Stomach (tissue), 9 donors: ENCODE data around the gene KRTAP5-9. TPM values are rescaled to one million over a fixed set of nuclear protein-coding genes. Genes with fewer than 3 reads are reported as not detected.

Experiments
- DNase-seq, 2 donors: peaks; one replicate each; pipeline versions ENCODE4 v3.0.0 to v3.0.0-alpha.2; 2013 to 2019
- H3K27ac ChIP-seq, 5 donors: fragments of 200-600 bp in 4 of 5; sonication (generic) in 4 of 5; one replicate each; pipeline ENCODE4 v1.5.1; 2013 to 2019; ENCODE audit warnings: mild to moderate bottlenecking in 1 of 5, moderate library complexity in 1 of 5
- H3K27me3 ChIP-seq, 3 donors: fragments of 200-600 bp; sonication (generic); one replicate each; pipeline ENCODE4 v1.5.1; 2017 to 2019; ENCODE audit warnings: mixed run types in 1 of 3
- H3K36me3 ChIP-seq, 4 donors: fragments of 200-600 bp; sonication (generic); 1 replicate in 3 of 4; 2 replicates in 1 of 4; pipeline ENCODE4 v1.5.1; 2016 to 2019
- H3K4me1 ChIP-seq, 4 donors: fragments of 200-600 bp; sonication (generic); one replicate each; pipeline ENCODE4 v1.5.1; 2016 to 2019
- H3K4me3 ChIP-seq, 4 donors: fragments of 200-600 bp; sonication (generic) in 3 of 4; one replicate each; pipeline ENCODE4 v1.5.1; 2016 to 2019; ENCODE audit warnings: mild to moderate bottlenecking in 1 of 4
- H3K9me3 ChIP-seq, 4 donors: fragments of 200-600 bp; sonication (generic); one replicate each; pipeline ENCODE4 v1.5.1; 2016 to 2019
- CTCF ChIP-seq, 7 experiments: fragments of 450-650 bp in 4 of 7; fragments of 200-600 bp in 3 of 7; sonication (generic) in 3 of 7; IDR thresholded peaks; one replicate each; pipeline ENCODE4 v1.5.1; 2016 to 2019; ENCODE audit warnings: antibody characterized with exemption in 7 of 7, control low read depth in 2 of 7, mild to moderate bottlenecking in 1 of 7
- EP300 ChIP-seq: sonication (generic); formaldehyde crosslinking; IDR thresholded peaks from one replicate; pipeline ENCODE4 v1.6.1; 2017; ENCODE audit warnings: antibody characterized with exemption
- POLR2A ChIP-seq, 4 donors: fragments of 450-650 bp; IDR thresholded peaks; one replicate each; pipeline ENCODE4 v1.6.1; 2016; ENCODE audit warnings: antibody characterized with exemption in 4 of 4, control low read depth in 2 of 4, mild to moderate bottlenecking in 1 of 4, moderate library complexity in 1 of 4
- POLR2AphosphoS5 ChIP-seq, 3 donors: sonication (generic); formaldehyde crosslinking; IDR thresholded peaks; one replicate each; pipeline ENCODE4 v1.6.1; 2016; ENCODE audit warnings: antibody characterized with exemption in 3 of 3
- WGBS, 5 donors: extraction: QIAGEN DNeasy Blood & Tissue Kit in 3 of 5; methylation state at CpG; one replicate each; pipeline versions ENCODE4 v1.1.5 to v1.1.7; 2013 to 2018; 5-methylcytosine and 5-hydroxymethylcytosine counted together
- intact Hi-C: fragments of 100-400 bp; cut with DNase I; formaldehyde crosslinking; loops from one replicate; pipeline ENCODE4 v1.15.1; 2023; ENCODE audit warnings: low total_unique reads
- polyA plus RNA-seq, 3 donors: library from polyadenylated mRNA; stranded (reverse); fragments of 200-250 nt; gene quantifications; one replicate each; pipeline ENCODE4 v1.2.3, GENCODE V29; 2013
- total RNA-seq, 5 donors: library from RNA; depleted of rRNA; stranded (reverse); fragments of >200 nt; gene quantifications; one replicate each; pipeline versions ENCODE4 v1.1.0 to v1.2.3, GENCODE V29; 2014 to 2016
- donor health status: healthy with polysubstance abuse.
- donor health status: Bipolar disorder and iron deficiency.
- donor health status: healthy.

KRTAP5-9 gene
- total and polyA plus RNA-seq, 8 donors = 0.55 TPM; not detected in 7

DNA sequence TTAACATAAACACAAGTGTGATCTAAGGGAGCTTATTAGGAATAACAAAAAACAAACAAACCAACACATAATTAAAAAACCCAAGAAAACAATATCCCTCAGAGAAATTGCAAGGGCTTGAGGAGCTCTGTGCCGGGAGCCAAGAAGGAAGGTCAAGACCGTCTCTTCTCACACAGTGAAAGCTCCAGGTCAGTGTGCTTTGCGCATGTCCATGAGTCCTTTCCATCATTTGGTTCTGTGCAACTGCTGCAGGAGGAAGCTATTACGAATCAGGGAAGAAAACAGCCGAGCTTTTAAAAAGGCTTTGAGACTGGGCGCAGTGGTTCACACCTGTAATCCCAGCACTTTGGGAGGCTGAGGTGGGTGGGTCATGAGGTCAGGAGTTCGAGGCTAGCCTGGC lies 5.8 kb upstream of the KRTAP5-9 start:
- Histone ChIP-seq H3K9me3 (no peaks in the 10 kb centered on the region), H3K27ac (no peak overlapping the region), H3K4me3 (no peak overlapping the region), H3K36me3 (no peaks in the 10 kb centered on the region), H3K27me3 (peaks cover 0 to 4% (median 3%) of the 10 kb centered on the region in 3 donors), H3K4me1 (no peaks in the 10 kb centered on the region)
- DNase-seq = no peak
- WGBS, 5 donors = 68 to 91% (median 85%) methylated on average over 7 of the region's 7 CpGs
- intact Hi-C loops = no loop called here
- no peak for TF ChIP-seq POLR2A (IDR thresholded peaks at IDR 0.05)
- no peak for TF ChIP-seq POLR2AphosphoS5 (IDR thresholded peaks at IDR 0.05)
- no peak for TF ChIP-seq CTCF (IDR thresholded peaks at IDR 0.05)
- TF ChIP-seq EP300 = no peak

DNA sequence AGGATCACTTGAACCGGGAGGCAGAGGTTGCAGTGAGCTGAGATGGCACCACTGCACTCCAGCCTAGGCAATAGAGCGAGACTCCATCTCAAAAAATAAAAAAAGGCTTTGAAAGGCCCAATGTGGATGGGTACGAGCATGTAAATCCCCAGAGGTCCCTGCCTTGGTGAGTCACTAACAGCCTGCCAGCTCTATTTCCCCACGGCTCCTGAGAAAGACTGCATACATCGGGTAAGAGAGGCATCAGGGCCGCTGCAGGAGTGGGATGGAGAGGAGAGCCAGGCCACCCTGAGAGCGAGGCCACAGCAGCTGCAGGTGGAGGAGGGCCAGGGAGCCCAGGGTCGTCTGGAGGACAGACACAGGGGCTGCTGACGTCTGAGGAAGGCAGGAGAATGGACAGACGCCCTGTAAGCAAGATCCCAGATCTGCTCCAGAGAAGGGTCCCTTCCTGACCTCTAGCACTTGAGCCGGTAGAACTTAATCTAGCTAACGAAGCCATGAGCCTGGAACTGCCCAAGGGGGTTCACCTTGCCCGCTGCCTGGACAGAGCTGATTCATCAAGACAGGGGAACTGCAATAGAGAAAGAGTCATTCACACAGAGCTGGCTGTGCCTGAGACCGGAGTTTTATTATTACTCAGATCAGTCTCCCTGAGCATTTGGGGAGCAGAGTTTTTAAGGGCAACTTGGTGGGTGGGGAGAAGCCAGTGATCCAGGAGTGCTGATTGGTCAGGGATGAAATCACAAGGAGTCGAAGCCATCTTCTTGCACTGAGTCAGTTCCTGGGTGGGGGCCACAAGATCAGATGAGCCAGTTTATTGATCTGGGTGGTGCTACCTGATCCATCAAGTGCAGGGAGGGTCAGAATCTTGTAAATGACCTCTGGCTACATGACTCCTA lies 5.1 kb upstream of the KRTAP5-9 start:
- Histone ChIP-seq H3K9me3 (no peaks in the 10 kb centered on the region), H3K36me3 (no peaks in the 10 kb centered on the region), H3K27ac (no peak overlapping the region), H3K4me1 (no peaks in the 10 kb centered on the region), H3K4me3 (no peak overlapping the region), H3K27me3 (peaks cover 0 to 8% (median 4%) of the 10 kb centered on the region in 3 donors)
- intact Hi-C loops = no loop called here
- WGBS, 5 donors = 75 to 84% (median 81%) methylated on average over 13 to 15 of the region's 15 CpGs
- no peak for TF ChIP-seq POLR2AphosphoS5 (IDR thresholded peaks at IDR 0.05)
- no peak for TF ChIP-seq EP300
- no peak for TF ChIP-seq POLR2A (IDR thresholded peaks at IDR 0.05)
- TF ChIP-seq CTCF (IDR thresholded peaks at IDR 0.05) = no peak
- DNase-seq = no peak

- Histone ChIP-seq H3K9me3 (no peaks in the 10 kb centered on the region), H3K4me1 (no peaks in the 10 kb centered on the region), H3K27ac (no peak overlapping the region), H3K4me3 (no peak overlapping the region), H3K36me3 (no peaks in the 10 kb centered on the region), H3K27me3 (peaks cover 0 to 9% (median 8%) of the 10 kb centered on the region in 3 donors)
- DNase-seq = no peak
- TF ChIP-seq CTCF (IDR thresholded peaks at IDR 0.05) = no peak
- TF ChIP-seq POLR2A (IDR thresholded peaks at IDR 0.05) = no peak
- no peak for TF ChIP-seq EP300
- TF ChIP-seq POLR2AphosphoS5 (IDR thresholded peaks at IDR 0.05) = no peak
- intact Hi-C loops = no loop called here
- 57 to 69% (median 66%) methylated on average over 8 of the region's 8 CpGs for WGBS, 5 donors
Observed at GRCh38 chr11:71543866-71544265, 4.4 kb upstream of the KRTAP5-9 start.

DNA sequence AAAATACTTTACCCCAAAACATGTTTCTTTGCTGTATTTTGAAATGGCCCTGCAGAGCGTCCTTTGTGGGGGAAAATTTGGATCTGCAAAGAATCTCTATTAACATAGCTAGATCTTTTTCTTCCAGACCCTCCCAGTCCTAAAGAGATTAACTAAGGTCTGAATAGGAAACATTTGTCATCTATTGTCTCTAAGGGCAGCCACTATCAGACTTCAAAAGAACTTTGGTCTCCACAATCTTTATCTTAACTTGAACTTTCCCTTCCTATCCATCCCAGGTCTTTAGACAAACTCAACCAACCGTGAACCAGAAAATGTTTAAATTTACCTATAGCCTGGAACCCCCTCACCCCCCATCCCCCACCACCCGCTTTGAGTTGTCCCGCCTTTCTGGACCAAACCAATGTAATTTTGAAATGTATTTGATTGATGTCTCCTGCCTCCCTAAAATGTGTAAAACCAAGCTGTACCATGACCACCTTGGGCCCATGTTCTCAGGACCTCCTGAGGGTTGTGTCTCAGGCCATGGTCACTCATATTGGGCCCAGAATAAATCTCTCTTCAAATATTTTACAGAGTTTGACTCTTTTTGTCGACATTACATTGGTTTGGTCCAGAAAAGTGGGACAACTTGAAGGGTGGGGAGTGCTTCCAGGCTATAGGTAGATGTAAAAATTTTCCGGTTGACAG lies 3.5 kb upstream of the KRTAP5-9 start:
- H3K4me1 ChIP-seq = no peaks in the 10 kb centered on the region
- H3K27me3 ChIP-seq = peaks cover 0 to 10% (median 8%) of the 10 kb centered on the region in 3 donors
- H3K27ac ChIP-seq = no peak overlapping the region
- 63 to 73% (median 69%) methylated on average over 6 of the region's 6 CpGs for WGBS, 5 donors
- no peaks in the 10 kb centered on the region for H3K36me3 ChIP-seq
- H3K9me3 ChIP-seq = no peaks in the 10 kb centered on the region
- intact Hi-C loops = no loop called here
- no peak overlapping the region for H3K4me3 ChIP-seq
- DNase-seq = no peak
- TF ChIP-seq POLR2A (IDR thresholded peaks at IDR 0.05) (no peak), CTCF (IDR thresholded peaks at IDR 0.05) (no peak), EP300 (no peak), POLR2AphosphoS5 (IDR thresholded peaks at IDR 0.05) (no peak)
